Lower lobe of right lung (tissue), 2 donors: ENCODE results near the gene LGR6. TPM values are rescaled to one million over a fixed set of nuclear protein-coding genes. Genes with fewer than 3 reads are reported as not detected.
A peak's percentile ranks its signal among the peaks of the same experiment; 100 is the strongest.
"Not testable (repeated sequence)": the region's sequence is repeated elsewhere in the genome, so short reads cannot be mapped to it uniquely, and the experiment has no call there.

ENCODE experiments used
- ATAC-seq, 2 donors: fragments of 200-7000 bp; cut with Tn5 transposase; one replicate each; pipeline ENCODE4 v1.9.1; 2020 to 2022; ENCODE audit warnings: mild to moderate bottlenecking in 2 of 2, moderate library complexity in 2 of 2
- DNase-seq: peaks from one replicate; pipeline ENCODE4 v3.0.0-alpha.2; 2020
- H3K27ac ChIP-seq: fragments of 200-600 bp; one replicate; pipeline ENCODE4 v1.8.0; 2022
- H3K27me3 ChIP-seq: fragments of 200-600 bp; one replicate; pipeline ENCODE4 v1.8.0; 2022; ENCODE audit warnings: low read depth
- H3K36me3 ChIP-seq: fragments of 200-600 bp; one replicate; pipeline ENCODE4 v1.8.0; 2022; ENCODE audit warnings: mild to moderate bottlenecking
- H3K4me1 ChIP-seq: fragments of 200-600 bp; one replicate; pipeline ENCODE4 v1.8.0; 2022
- H3K4me3 ChIP-seq: fragments of 200-600 bp; one replicate; pipeline ENCODE4 v1.8.0; 2022; ENCODE audit warnings: mild to moderate bottlenecking
- H3K9me3 ChIP-seq: fragments of 200-600 bp; one replicate; pipeline ENCODE4 v1.8.0; 2022
- intact Hi-C: fragments of 100-400 bp; cut with DNase I; formaldehyde crosslinking; loops from one replicate; pipeline ENCODE4 v1.11.0; 2022
- total RNA-seq: library from RNA; stranded (reverse); fragmentation: NEBNext Ultra II Directional; extraction: Animal tissue kit (Norgen Biotek cat#: 25700); gene quantifications from one replicate; pipeline ENCODE4 v1.2.1, GENCODE V29; 2021
- TF ChIP-seq, protein P1 (sequence below): fragments of 200-600 bp; IDR thresholded peaks from one replicate; pipeline ENCODE4 v1.8.0; 2022; ENCODE audit warnings: antibody characterized with exemption, mild to moderate bottlenecking
- donor health status: DM: no; HTN: yes; CAD: no; lungs with severe emphysema.

The LGR6 gene
- total RNA-seq, 1 donor from 2014 or later, result 1.7 TPM

- H3K4me3 ChIP-seq, result no peak overlapping the region
- TF ChIP-seq, protein P1, sequence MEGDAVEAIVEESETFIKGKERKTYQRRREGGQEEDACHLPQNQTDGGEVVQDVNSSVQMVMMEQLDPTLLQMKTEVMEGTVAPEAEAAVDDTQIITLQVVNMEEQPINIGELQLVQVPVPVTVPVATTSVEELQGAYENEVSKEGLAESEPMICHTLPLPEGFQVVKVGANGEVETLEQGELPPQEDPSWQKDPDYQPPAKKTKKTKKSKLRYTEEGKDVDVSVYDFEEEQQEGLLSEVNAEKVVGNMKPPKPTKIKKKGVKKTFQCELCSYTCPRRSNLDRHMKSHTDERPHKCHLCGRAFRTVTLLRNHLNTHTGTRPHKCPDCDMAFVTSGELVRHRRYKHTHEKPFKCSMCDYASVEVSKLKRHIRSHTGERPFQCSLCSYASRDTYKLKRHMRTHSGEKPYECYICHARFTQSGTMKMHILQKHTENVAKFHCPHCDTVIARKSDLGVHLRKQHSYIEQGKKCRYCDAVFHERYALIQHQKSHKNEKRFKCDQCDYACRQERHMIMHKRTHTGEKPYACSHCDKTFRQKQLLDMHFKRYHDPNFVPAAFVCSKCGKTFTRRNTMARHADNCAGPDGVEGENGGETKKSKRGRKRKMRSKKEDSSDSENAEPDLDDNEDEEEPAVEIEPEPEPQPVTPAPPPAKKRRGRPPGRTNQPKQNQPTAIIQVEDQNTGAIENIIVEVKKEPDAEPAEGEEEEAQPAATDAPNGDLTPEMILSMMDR, result no peak
- H3K9me3 ChIP-seq, result no peaks in the 10 kb centered on the region
- ATAC-seq (no peak), DNase-seq (no peak)
- intact Hi-C loops, result loop anchor here (10.0 kb wide), 1 partner anchor 125 kb away; no protein-coding TSS in a partner anchor
- H3K4me1 ChIP-seq, result peaks cover 6% of the 10 kb centered on the region
- H3K27me3 ChIP-seq, result peaks cover 20% of the 10 kb centered on the region
- H3K36me3 ChIP-seq, result no peaks in the 10 kb centered on the region
- no peak overlapping the region for H3K27ac ChIP-seq
Observed at GRCh38 chr1:202189918-202190715, 3.5 kb upstream of the LGR6 start.

GRCh38 chr1:202191391-202191790 lies 2.2 kb upstream of the LGR6 start:
- not testable (repeated sequence) for ATAC-seq
- intact Hi-C loops, result loop anchor here (10.0 kb wide), 1 partner anchor 123 kb away; no protein-coding TSS in a partner anchor

GRCh38 chr1:202192770-202193613 lies 607 bp upstream of the LGR6 start:
- no peaks in the 10 kb centered on the region for H3K9me3 ChIP-seq
- no peaks in the 10 kb centered on the region for H3K36me3 ChIP-seq
- H3K27me3 ChIP-seq, result peaks cover 19% of the 10 kb centered on the region
- DNase-seq, result peak; percentile 74
- ATAC-seq, result peak; percentile 69 to 72
- TF ChIP-seq, protein P1, result peak; percentile 91
- H3K27ac ChIP-seq, result no peak overlapping the region
- intact Hi-C loops, result loop anchor here (10.0 kb wide), 1 partner anchor 122 kb away; no protein-coding TSS in a partner anchor
- H3K4me1 ChIP-seq, result peaks cover 6% of the 10 kb centered on the region
- H3K4me3 ChIP-seq, result peak overlapping the region; percentile 23

More at GRCh38 chr1:202191391-202191790, 2.2 kb upstream of the LGR6 start:
- H3K4me1 ChIP-seq, DNase-seq, H3K4me3 ChIP-seq, H3K9me3 ChIP-seq, H3K27ac ChIP-seq, H3K36me3 ChIP-seq: not testable (repeated sequence)
- H3K27me3 ChIP-seq, result peaks cover 19% of the 10 kb centered on the region

- peak; percentile 37 for DNase-seq
- TF ChIP-seq, protein P1, result no peak
- Histone ChIP-seq H3K4me3 (no peak overlapping the region), H3K27ac (no peak overlapping the region), H3K9me3 (no peaks in the 10 kb centered on the region), H3K27me3 (peaks cover 19% of the 10 kb centered on the region), H3K4me1 (peaks cover 6% of the 10 kb centered on the region), H3K36me3 (no peaks in the 10 kb centered on the region)
- ATAC-seq, result no peak
- intact Hi-C loops, result loop anchor here (10.0 kb wide), 1 partner anchor 121 kb away; no protein-coding TSS in a partner anchor
Observed at GRCh38 chr1:202194328-202194648, 689 bp downstream of the LGR6 start.

- Histone ChIP-seq H3K4me3 (no peak overlapping the region), H3K27ac (no peak overlapping the region), H3K4me1 (peaks cover 6% of the 10 kb centered on the region), H3K36me3 (no peaks in the 10 kb centered on the region), H3K27me3 (peaks cover 15% of the 10 kb centered on the region), H3K9me3 (no peaks in the 10 kb centered on the region)
- no peak for DNase-seq
- TF ChIP-seq, protein P1, result no peak
- intact Hi-C loops, result loop anchor here (10.0 kb wide), 1 partner anchor 117 kb away; no protein-coding TSS in a partner anchor
- no peak for ATAC-seq
Observed at GRCh38 chr1:202197653-202198365, 4.2 kb downstream of the LGR6 start.
